Measurements from ENCODE around the gene ATXN10. TPM values are rescaled to one million over a fixed set of nuclear protein-coding genes. Genes with fewer than 3 reads are reported as not detected.

Gene ATXN10
- total RNA-seq, 1 experiment from 2014 or later: 210 TPM

DNA sequence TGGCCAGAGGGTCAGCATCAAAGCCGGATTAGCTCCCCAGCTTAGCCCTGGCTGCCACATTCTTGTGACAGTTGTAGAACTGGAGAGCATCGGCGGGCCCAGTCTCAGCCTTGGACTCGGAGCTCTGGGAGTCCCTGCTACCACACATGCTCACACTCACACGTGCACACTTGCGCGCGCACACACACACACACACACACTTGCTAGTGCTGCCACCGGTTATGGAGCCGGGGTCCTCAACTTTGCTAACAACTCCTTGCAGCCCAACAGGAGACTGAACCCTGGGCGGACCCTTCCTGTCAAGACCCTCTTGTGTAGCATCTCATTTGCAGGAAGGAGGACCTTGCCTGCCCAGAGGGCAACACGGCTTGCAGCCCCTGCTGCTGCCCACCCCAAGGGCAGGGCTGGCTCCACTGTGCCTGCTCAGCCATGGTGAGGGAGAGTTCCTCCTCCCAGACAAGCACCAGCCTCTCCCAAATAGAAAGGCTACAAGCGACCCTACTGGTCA, 197.8 kb downstream of the ATXN10 start:
- Histone ChIP-seq H3K9me3 (ENCODE audit: low read length) (no peaks in the 10 kb centered on the region), H3K27ac (ENCODE audit: low read length) (no peak overlapping the region), H3K4me3 (ENCODE audit: low read length) (no peak overlapping the region), H3K9me2 (replicated peaks; ENCODE audit: insufficient read depth, low read length) (no peaks in the 10 kb centered on the region), H3K9ac (ENCODE audit: low read length) (no peak overlapping the region), H3K36me3 (ENCODE audit: insufficient read depth, low read length) (no peaks in the 10 kb centered on the region), H3K4me1 (ENCODE audit: low read length) (no peaks in the 10 kb centered on the region), H2AFZ (ENCODE audit: low read length) (no peak overlapping the region), H3K4me2 (ENCODE audit: low read depth, low read length, poor library complexity, severe bottlenecking) (no peak overlapping the region), H3K79me2 (ENCODE audit: low read length) (no peaks in the 10 kb centered on the region), H4K20me1 (ENCODE audit: insufficient read depth, low read depth, low read length) (no peaks in the 10 kb centered on the region), H3K27me3 (ENCODE audit: low read length) (no peaks in the 10 kb centered on the region)
- no peak for DNase-seq

DNA sequence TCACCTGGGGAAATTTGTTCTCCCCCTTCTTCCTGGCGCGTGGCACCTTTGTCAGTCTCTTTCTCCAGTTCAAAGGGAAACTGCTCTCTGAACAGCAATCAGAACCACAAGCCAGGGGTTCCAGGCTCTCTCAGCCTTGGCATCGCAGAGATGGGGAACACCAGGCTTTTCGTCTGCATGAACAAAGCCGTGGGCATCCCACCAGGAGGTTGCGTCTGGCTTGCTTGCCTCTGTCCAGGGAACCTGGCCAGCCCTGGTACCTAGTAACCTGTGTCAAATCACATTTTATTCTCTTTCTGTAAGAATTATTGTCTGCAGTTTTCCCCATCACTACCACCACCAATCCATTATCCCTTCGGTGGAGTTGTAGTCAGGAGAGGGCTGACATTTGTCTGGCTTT, 198.4 kb downstream of the ATXN10 start:
- Histone ChIP-seq H4K20me1 (ENCODE audit: insufficient read depth, low read depth, low read length) (no peaks in the 10 kb centered on the region), H3K36me3 (ENCODE audit: insufficient read depth, low read length) (no peaks in the 10 kb centered on the region), H3K4me1 (ENCODE audit: low read length) (no peaks in the 10 kb centered on the region), H3K9ac (ENCODE audit: low read length) (no peak overlapping the region), H3K79me2 (ENCODE audit: low read length) (no peaks in the 10 kb centered on the region), H3K27me3 (ENCODE audit: low read length) (no peaks in the 10 kb centered on the region), H3K4me2 (ENCODE audit: low read depth, low read length, poor library complexity, severe bottlenecking) (no peak overlapping the region), H3K4me3 (ENCODE audit: low read length) (no peak overlapping the region), H3K9me2 (replicated peaks; ENCODE audit: insufficient read depth, low read length) (no peaks in the 10 kb centered on the region), H2AFZ (ENCODE audit: low read length) (no peak overlapping the region), H3K9me3 (ENCODE audit: low read length) (no peaks in the 10 kb centered on the region), H3K27ac (ENCODE audit: low read length) (no peak overlapping the region)
- DNase-seq: no peak

DNA sequence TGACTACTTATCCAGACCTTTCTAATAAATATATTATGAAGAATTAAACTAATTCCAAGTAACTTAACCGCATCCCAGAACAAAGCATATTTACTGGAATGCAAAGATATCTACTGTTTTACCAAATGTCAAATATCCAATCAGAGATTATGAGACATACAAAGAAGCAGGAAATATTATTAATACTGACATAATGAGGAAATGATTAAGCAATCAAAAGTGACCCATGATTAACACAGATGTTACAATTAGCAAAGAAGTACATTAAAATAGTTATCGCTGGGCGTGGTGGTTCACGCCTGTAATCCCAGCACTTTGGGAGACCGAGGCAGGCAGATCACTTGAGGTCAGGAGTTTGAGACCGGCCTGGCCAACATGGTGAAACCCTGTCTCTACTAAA, 200.1 kb downstream of the ATXN10 start:
- Histone ChIP-seq H3K79me2 (ENCODE audit: low read length) (no peaks in the 10 kb centered on the region), H3K9me2 (replicated peaks; ENCODE audit: insufficient read depth, low read length) (no peaks in the 10 kb centered on the region), H3K4me2 (ENCODE audit: low read depth, low read length, poor library complexity, severe bottlenecking) (no peak overlapping the region), H3K27ac (ENCODE audit: low read length) (no peak overlapping the region), H2AFZ (ENCODE audit: low read length) (no peak overlapping the region), H3K36me3 (ENCODE audit: insufficient read depth, low read length) (no peaks in the 10 kb centered on the region), H3K9me3 (ENCODE audit: low read length) (no peaks in the 10 kb centered on the region), H4K20me1 (ENCODE audit: insufficient read depth, low read depth, low read length) (no peaks in the 10 kb centered on the region), H3K27me3 (ENCODE audit: low read length) (no peaks in the 10 kb centered on the region), H3K4me1 (ENCODE audit: low read length) (no peaks in the 10 kb centered on the region), H3K9ac (ENCODE audit: low read length) (no peak overlapping the region), H3K4me3 (ENCODE audit: low read length) (no peak overlapping the region)
- DNase-seq: no peak

DNA sequence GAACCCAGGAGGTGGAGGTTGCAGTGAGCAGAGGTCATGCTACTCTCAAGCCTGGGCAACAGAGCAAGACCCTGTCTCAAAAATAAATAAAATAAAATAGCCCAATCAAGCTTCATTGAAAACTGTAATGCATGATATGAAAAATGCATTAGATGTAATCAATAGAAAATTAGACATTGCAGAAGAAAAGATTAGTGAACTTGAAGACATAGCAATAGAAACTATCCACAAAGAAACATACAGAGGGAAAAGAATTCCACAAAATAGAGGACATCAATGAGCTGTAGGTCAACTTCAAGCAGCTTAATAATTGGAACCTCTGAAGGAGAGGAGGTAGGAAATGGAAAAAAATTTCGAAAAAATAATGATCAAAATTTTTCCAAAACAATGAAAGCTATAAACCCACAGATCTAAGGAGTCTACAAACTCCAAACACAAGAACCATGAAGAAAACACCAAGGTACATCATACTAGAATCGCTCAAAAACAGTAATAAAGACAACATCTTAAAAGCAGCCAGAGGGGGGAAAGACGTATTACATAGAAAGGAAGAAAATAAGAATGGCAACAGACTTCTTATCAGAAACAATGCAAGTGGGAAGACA, 201.1 kb downstream of the ATXN10 start:
- no peak for DNase-seq
- Histone ChIP-seq H3K27ac (ENCODE audit: low read length) (no peak overlapping the region), H4K20me1 (ENCODE audit: insufficient read depth, low read depth, low read length) (no peaks in the 10 kb centered on the region), H3K79me2 (ENCODE audit: low read length) (no peaks in the 10 kb centered on the region), H3K4me1 (ENCODE audit: low read length) (peaks cover 5% of the 10 kb centered on the region; the same call in 1 of the 2 replicates), H2AFZ (ENCODE audit: low read length) (no peak overlapping the region), H3K27me3 (ENCODE audit: low read length) (no peaks in the 10 kb centered on the region), H3K4me3 (ENCODE audit: low read length) (no peak overlapping the region), H3K9ac (ENCODE audit: low read length) (no peak overlapping the region), H3K4me2 (ENCODE audit: low read depth, low read length, poor library complexity, severe bottlenecking) (no peak overlapping the region), H3K9me2 (replicated peaks; ENCODE audit: insufficient read depth, low read length) (no peaks in the 10 kb centered on the region), H3K36me3 (ENCODE audit: insufficient read depth, low read length) (no peaks in the 10 kb centered on the region), H3K9me3 (ENCODE audit: low read length) (no peaks in the 10 kb centered on the region)

DNA sequence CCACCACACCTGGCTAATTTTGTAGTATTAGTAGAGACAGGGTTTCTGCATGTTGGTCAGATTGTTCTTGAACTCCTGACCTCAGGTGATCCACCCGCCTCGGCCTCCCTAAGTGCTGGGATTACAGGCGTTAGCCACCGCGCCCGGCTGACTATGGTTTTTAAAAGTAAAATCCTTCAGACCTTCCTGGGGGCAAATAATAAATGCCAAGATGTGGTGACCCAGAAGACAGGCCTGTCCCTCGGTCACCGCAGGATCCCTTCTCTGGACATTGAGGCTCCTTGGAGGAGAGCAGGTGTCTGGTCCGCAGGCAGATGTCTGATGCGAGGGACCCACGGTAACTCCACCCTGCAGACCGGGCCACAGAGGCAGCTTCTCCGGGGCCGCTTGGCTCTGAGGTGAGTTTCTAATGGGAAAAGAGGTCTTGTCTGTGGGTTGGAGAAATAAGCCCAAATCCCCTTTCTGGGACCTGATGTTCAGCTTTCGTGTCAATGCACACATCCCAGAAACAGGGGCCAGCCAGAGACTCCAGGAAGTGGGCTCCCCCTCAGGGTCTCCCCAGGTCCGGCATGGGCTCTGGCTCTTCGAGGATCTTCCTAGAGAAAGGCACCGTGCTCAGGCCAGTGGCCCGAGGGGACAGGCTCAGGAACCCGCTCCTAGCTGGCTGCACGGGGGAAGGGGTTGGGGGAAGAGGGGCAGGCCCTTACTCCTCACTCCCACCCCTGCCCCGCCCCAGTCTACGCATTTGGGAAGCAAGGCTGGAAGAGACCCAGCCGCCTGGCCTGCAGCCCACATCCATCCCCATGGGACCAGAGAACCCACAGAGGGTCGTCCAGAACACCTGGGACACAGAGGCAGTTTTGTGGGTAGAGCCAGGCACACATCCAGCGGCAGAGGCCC, 204.8 kb downstream of the ATXN10 start:
- Histone ChIP-seq H4K20me1 (ENCODE audit: insufficient read depth, low read depth, low read length) (no peaks in the 10 kb centered on the region), H3K27ac (ENCODE audit: low read length) (no peak overlapping the region), H3K9me2 (replicated peaks; ENCODE audit: insufficient read depth, low read length) (no peaks in the 10 kb centered on the region), H2AFZ (ENCODE audit: low read length) (no peak overlapping the region), H3K36me3 (ENCODE audit: insufficient read depth, low read length) (no peaks in the 10 kb centered on the region), H3K4me1 (ENCODE audit: low read length) (peaks cover 5% of the 10 kb centered on the region; the same call in 1 of the 2 replicates), H3K27me3 (ENCODE audit: low read length) (no peaks in the 10 kb centered on the region), H3K79me2 (ENCODE audit: low read length) (no peaks in the 10 kb centered on the region), H3K9me3 (ENCODE audit: low read length) (no peaks in the 10 kb centered on the region), H3K4me3 (ENCODE audit: low read length) (no peak overlapping the region), H3K9ac (ENCODE audit: low read length) (no peak overlapping the region), H3K4me2 (ENCODE audit: low read depth, low read length, poor library complexity, severe bottlenecking) (no peak overlapping the region)
- no peak for DNase-seq

DNA sequence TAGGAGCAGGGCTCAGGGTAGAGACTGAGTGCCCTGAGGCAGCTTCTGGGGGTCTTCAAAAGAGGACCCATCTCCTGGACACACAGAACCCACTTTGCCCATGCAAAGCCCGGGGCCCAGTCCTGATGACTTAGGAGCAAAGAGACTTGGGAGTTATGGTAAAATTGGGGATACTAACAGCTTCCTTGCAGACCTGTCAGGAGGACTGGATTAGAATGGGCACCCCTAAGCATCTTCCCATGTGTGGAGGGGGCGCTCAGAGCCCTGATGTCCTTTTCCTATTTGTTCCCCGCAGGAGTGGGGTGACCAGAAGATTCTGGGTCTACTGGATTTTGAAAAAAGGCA, 205.4 kb downstream of the ATXN10 start:
- DNase-seq: no peak
- no peak overlapping the region for H3K9ac ChIP-seq (ENCODE audit: low read length)

DNA sequence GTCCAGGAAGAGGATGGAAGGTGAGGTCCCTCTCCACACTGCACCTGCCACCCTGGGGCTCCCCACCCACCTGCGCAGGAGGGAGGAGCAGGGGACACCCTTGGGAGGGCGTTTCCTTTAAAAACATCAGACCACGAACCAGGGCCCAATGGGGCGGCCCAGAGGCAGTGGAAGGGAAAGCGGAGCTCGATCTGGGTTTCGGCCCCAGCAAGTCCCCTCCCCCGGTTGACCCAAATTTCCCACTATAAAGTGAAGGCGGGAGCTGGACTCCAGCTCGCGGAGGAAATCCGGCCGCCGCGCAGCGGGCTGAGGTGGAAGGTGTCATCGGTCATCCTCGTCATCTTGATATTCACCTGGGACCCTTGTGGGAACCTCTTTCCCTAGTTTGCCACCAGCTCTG, 206.0 kb downstream of the ATXN10 start:
- no peaks in the 10 kb centered on the region for H3K9me2 ChIP-seq (replicated peaks; ENCODE audit: insufficient read depth, low read length)
- H3K4me1 ChIP-seq (ENCODE audit: low read length): peaks cover 5% of the 10 kb centered on the region; the same call in 1 of the 2 replicates
- no peaks in the 10 kb centered on the region for H4K20me1 ChIP-seq (ENCODE audit: insufficient read depth, low read depth, low read length)
- no peak for DNase-seq
- H3K9ac ChIP-seq (ENCODE audit: low read length): no peak overlapping the region
- no peaks in the 10 kb centered on the region for H3K27me3 ChIP-seq (ENCODE audit: low read length)
- no peak overlapping the region for H3K4me3 ChIP-seq (ENCODE audit: low read length)
- H3K27ac ChIP-seq (ENCODE audit: low read length): no peak overlapping the region
- no peak overlapping the region for H2AFZ ChIP-seq (ENCODE audit: low read length)
- no peaks in the 10 kb centered on the region for H3K79me2 ChIP-seq (ENCODE audit: low read length)
- no peaks in the 10 kb centered on the region for H3K36me3 ChIP-seq (ENCODE audit: insufficient read depth, low read length)
- no peak overlapping the region for H3K4me2 ChIP-seq (ENCODE audit: low read depth, low read length, poor library complexity, severe bottlenecking)
- no peaks in the 10 kb centered on the region for H3K9me3 ChIP-seq (ENCODE audit: low read length)

More for the DNA sequence above, 205.4 kb downstream of the ATXN10 start:
- no peak overlapping the region for H2AFZ ChIP-seq (ENCODE audit: low read length)
- no peaks in the 10 kb centered on the region for H3K27me3 ChIP-seq (ENCODE audit: low read length)
- H4K20me1 ChIP-seq (ENCODE audit: insufficient read depth, low read depth, low read length): no peaks in the 10 kb centered on the region
- no peaks in the 10 kb centered on the region for H3K9me3 ChIP-seq (ENCODE audit: low read length)
- no peak overlapping the region for H3K4me2 ChIP-seq (ENCODE audit: low read depth, low read length, poor library complexity, severe bottlenecking)
- H3K9me2 ChIP-seq (replicated peaks; ENCODE audit: insufficient read depth, low read length): no peaks in the 10 kb centered on the region
- no peaks in the 10 kb centered on the region for H3K36me3 ChIP-seq (ENCODE audit: insufficient read depth, low read length)
- peaks cover 5% of the 10 kb centered on the region; the same call in 1 of the 2 replicates for H3K4me1 ChIP-seq (ENCODE audit: low read length)
- no peak overlapping the region for H3K4me3 ChIP-seq (ENCODE audit: low read length)
- H3K79me2 ChIP-seq (ENCODE audit: low read length): no peaks in the 10 kb centered on the region
- no peak overlapping the region for H3K27ac ChIP-seq (ENCODE audit: low read length)

DNA sequence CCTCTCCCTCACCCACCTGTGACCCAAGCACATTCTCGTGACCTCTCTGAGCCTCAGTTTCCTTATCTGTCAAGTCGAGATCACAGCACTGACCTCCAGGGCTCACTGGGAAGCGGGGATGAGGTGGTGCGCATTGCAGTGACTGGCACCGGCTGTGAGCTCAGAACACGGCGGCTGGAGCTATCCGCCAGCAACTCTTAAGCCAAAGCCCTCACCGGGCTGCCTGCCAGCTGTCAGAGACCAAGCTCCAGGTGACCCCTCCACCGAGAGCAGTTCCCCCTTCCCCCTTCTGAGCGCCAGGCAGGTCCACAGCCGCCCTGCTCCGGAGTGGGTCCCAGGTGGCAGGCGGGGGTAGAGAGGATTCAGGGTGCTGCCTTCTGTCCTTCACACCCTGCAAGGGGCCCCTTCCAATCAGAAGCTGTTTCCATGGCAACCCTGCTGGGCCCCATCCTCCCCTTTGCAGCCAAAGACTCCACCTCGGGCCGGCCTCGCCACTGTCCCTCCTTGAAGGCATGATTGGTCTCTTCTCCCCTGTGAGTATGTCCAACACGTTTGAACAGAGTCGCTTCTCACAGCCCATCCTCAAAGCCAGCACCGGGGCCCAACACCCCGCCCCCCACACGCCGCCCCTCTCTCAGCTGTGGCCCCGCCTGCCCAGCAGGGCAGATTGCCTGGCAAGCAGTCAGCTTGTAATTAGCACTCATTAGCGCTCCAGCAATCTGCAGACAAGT, 206.6 kb downstream of the ATXN10 start:
- H2AFZ ChIP-seq (ENCODE audit: low read length): no peak overlapping the region
- no peak overlapping the region for H3K9ac ChIP-seq (ENCODE audit: low read length)

More for the DNA sequence above, 206.6 kb downstream of the ATXN10 start:
- H3K79me2 ChIP-seq (ENCODE audit: low read length): no peaks in the 10 kb centered on the region
- no peak overlapping the region for H3K27ac ChIP-seq (ENCODE audit: low read length)
- peaks cover 5% of the 10 kb centered on the region; the same call in 1 of the 2 replicates for H3K4me1 ChIP-seq (ENCODE audit: low read length)
- H3K4me3 ChIP-seq (ENCODE audit: low read length): no peak overlapping the region
- no peaks in the 10 kb centered on the region for H3K9me2 ChIP-seq (replicated peaks; ENCODE audit: insufficient read depth, low read length)
- no peak overlapping the region for H3K4me2 ChIP-seq (ENCODE audit: low read depth, low read length, poor library complexity, severe bottlenecking)
- H4K20me1 ChIP-seq (ENCODE audit: insufficient read depth, low read depth, low read length): no peaks in the 10 kb centered on the region
- no peak for DNase-seq
- H3K36me3 ChIP-seq (ENCODE audit: insufficient read depth, low read length): no peaks in the 10 kb centered on the region
- H3K27me3 ChIP-seq (ENCODE audit: low read length): no peaks in the 10 kb centered on the region
- no peaks in the 10 kb centered on the region for H3K9me3 ChIP-seq (ENCODE audit: low read length)
